Fibroblast of lung (primary cell): ENCODE measurements around the gene CD8B2.

Experiments
- CTCF ChIP-seq, 2 donors: IDR thresholded peaks in 1 of 2; conservative IDR thresholded peaks in 1 of 2; 1 replicate in 1 of 2; 2 replicates in 1 of 2; pipeline ENCODE4 v1.5.1; 2011 to 2012; ENCODE audit warnings: low read length in 2 of 2, control low read depth in 1 of 2, inconsistent platforms in 1 of 2, low read depth in 1 of 2, mild to moderate bottlenecking in 1 of 2
- EZH2 ChIP-seq: IDR thresholded peaks from 2 replicates; pipeline ENCODE4 v1.5.1; 2012; ENCODE audit warnings: low read length, control low read depth, mild to moderate bottlenecking; ENCODE audit errors: missing control alignments

GRCh38 chr2:106554411-106554810 is 67.2 kb downstream of the CD8B2 start:
- TF ChIP-seq CTCF (conservative IDR thresholded peaks at IDR 0.05 in 1 of 2, IDR thresholded peaks at IDR 0.05 in 1 of 2; ENCODE audit: low read depth in 1 of 2, low read length in 2 of 2) (no peak), EZH2 (no peak)
